ENCODE data around the gene TBXAS1. TPM values are rescaled to one million over a fixed set of nuclear protein-coding genes. Genes with fewer than 3 reads are reported as not detected.

TBXAS1 gene
- total and polyA plus RNA-seq, 4 donors = 5.5 to 24.5 (median 16.9) TPM

- 88 to 92% methylated on average over 7 of the region's 7 CpGs for WGBS, 2 donors
- DNase-seq = no peak
- Histone ChIP-seq H3K9me3 (ENCODE audit: control insufficient read depth, low read length) (no peaks in the 10 kb centered on the region), H3K4me1 (ENCODE audit: control insufficient read depth in 1 of 2, insufficient read depth in 2 of 2, low read length in 2 of 2) (no peaks in the 10 kb centered on the region), H3K27me3 (ENCODE audit: control insufficient read depth in 1 of 2, insufficient read depth in 2 of 2, low read length in 1 of 2) (no peaks in the 10 kb centered on the region), H3K4me3 (ENCODE audit: low read length in 2 of 2) (no peak overlapping the region), H3K27ac (ENCODE audit: low read depth in 1 of 2, low read length in 2 of 2) (no peak overlapping the region), H3K36me3 (ENCODE audit: control insufficient read depth in 1 of 2, insufficient read depth in 2 of 2, low read length in 1 of 2) (no peaks in the 10 kb centered on the region)
- intact Hi-C loops (cut with DNase I) = no loop called here
- no peak for ATAC-seq (ENCODE audit: low FRiP score)
These were observed 41.3 kb downstream of the TBXAS1 start for GRCh38 chr7:139870380-139870779.

GRCh38 chr7:139871331-139871730 is 42.3 kb downstream of the TBXAS1 start:
- Histone ChIP-seq H3K36me3 (ENCODE audit: control insufficient read depth in 1 of 2, insufficient read depth in 2 of 2, low read length in 1 of 2) (no peaks in the 10 kb centered on the region), H3K9me3 (ENCODE audit: control insufficient read depth, low read length) (no peaks in the 10 kb centered on the region), H3K4me1 (ENCODE audit: control insufficient read depth in 1 of 2, insufficient read depth in 2 of 2, low read length in 2 of 2) (no peaks in the 10 kb centered on the region), H3K4me3 (ENCODE audit: low read length in 2 of 2) (no peak overlapping the region), H3K27ac (ENCODE audit: low read depth in 1 of 2, low read length in 2 of 2) (peak overlapping the region in 1 of 2 donors; percentile 37), H3K27me3 (ENCODE audit: control insufficient read depth in 1 of 2, insufficient read depth in 2 of 2, low read length in 1 of 2) (no peaks in the 10 kb centered on the region)
- 13 to 14% methylated on average over 8 of the region's 8 CpGs for WGBS, 2 donors
- DNase-seq (no peak), ATAC-seq (ENCODE audit: low FRiP score) (no peak)
- intact Hi-C loops (cut with DNase I) = no loop called here

- no peaks in the 10 kb centered on the region for H3K9me3 ChIP-seq (ENCODE audit: control insufficient read depth, low read length)
- no peak overlapping the region for H3K27ac ChIP-seq (ENCODE audit: low read depth in 1 of 2, low read length in 2 of 2)
- ATAC-seq (ENCODE audit: low FRiP score) (no peak), DNase-seq (no peak)
- 16 to 28% methylated on average over 2 of the region's 2 CpGs for WGBS, 2 donors
- H3K27me3 ChIP-seq (ENCODE audit: control insufficient read depth in 1 of 2, insufficient read depth in 2 of 2, low read length in 1 of 2) = no peaks in the 10 kb centered on the region
- H3K4me3 ChIP-seq (ENCODE audit: low read length in 2 of 2) = no peak overlapping the region
- no peaks in the 10 kb centered on the region for H3K36me3 ChIP-seq (ENCODE audit: control insufficient read depth in 1 of 2, insufficient read depth in 2 of 2, low read length in 1 of 2)
- no peaks in the 10 kb centered on the region for H3K4me1 ChIP-seq (ENCODE audit: control insufficient read depth in 1 of 2, insufficient read depth in 2 of 2, low read length in 2 of 2)
- intact Hi-C loops (cut with DNase I) = no loop called here
These were observed 42.8 kb downstream of the TBXAS1 start for GRCh38 chr7:139871820-139872219.

GRCh38 chr7:139873593-139874301 is 44.7 kb downstream of the TBXAS1 start:
- no peak for ATAC-seq (ENCODE audit: low FRiP score)
- intact Hi-C loops (cut with DNase I) = no loop called here
- Histone ChIP-seq H3K4me1 (ENCODE audit: control insufficient read depth in 1 of 2, insufficient read depth in 2 of 2, low read length in 2 of 2) (no peaks in the 10 kb centered on the region), H3K27me3 (ENCODE audit: control insufficient read depth in 1 of 2, insufficient read depth in 2 of 2, low read length in 1 of 2) (no peaks in the 10 kb centered on the region), H3K4me3 (ENCODE audit: low read length in 2 of 2) (no peak overlapping the region), H3K9me3 (ENCODE audit: control insufficient read depth, low read length) (no peaks in the 10 kb centered on the region), H3K36me3 (ENCODE audit: control insufficient read depth in 1 of 2, insufficient read depth in 2 of 2, low read length in 1 of 2) (no peaks in the 10 kb centered on the region), H3K27ac (ENCODE audit: low read depth in 1 of 2, low read length in 2 of 2) (no peak overlapping the region)
- 46 to 53% methylated on average over 8 of the region's 8 CpGs for WGBS, 2 donors
- DNase-seq = no peak

- intact Hi-C loops (cut with DNase I) = no loop called here
- WGBS, 2 donors = 36 to 60% methylated on average over 9 of the region's 9 CpGs
These were observed 45.2 kb downstream of the TBXAS1 start for GRCh38 chr7:139874302-139874629.

GRCh38 chr7:139875821-139876241 is 46.8 kb downstream of the TBXAS1 start:
- Histone ChIP-seq H3K27me3 (ENCODE audit: control insufficient read depth in 1 of 2, insufficient read depth in 2 of 2, low read length in 1 of 2) (no peaks in the 10 kb centered on the region), H3K27ac (ENCODE audit: low read depth in 1 of 2, low read length in 2 of 2) (no peak overlapping the region), H3K36me3 (ENCODE audit: control insufficient read depth in 1 of 2, insufficient read depth in 2 of 2, low read length in 1 of 2) (no peaks in the 10 kb centered on the region), H3K4me3 (ENCODE audit: low read length in 2 of 2) (no peak overlapping the region), H3K9me3 (ENCODE audit: control insufficient read depth, low read length) (no peaks in the 10 kb centered on the region), H3K4me1 (ENCODE audit: control insufficient read depth in 1 of 2, insufficient read depth in 2 of 2, low read length in 2 of 2) (no peaks in the 10 kb centered on the region)
- DNase-seq = no peak
- intact Hi-C loops (cut with DNase I) = no loop called here
- ATAC-seq (ENCODE audit: low FRiP score) = no peak
- 47 to 56% methylated on average over 7 of the region's 7 CpGs for WGBS, 2 donors

More at GRCh38 chr7:139874302-139874629, 45.2 kb downstream of the TBXAS1 start:
- ATAC-seq (ENCODE audit: low FRiP score) (no peak), DNase-seq (no peak)
- Histone ChIP-seq H3K4me3 (ENCODE audit: low read length in 2 of 2) (no peak overlapping the region), H3K4me1 (ENCODE audit: control insufficient read depth in 1 of 2, insufficient read depth in 2 of 2, low read length in 2 of 2) (no peaks in the 10 kb centered on the region), H3K9me3 (ENCODE audit: control insufficient read depth, low read length) (no peaks in the 10 kb centered on the region), H3K27me3 (ENCODE audit: control insufficient read depth in 1 of 2, insufficient read depth in 2 of 2, low read length in 1 of 2) (no peaks in the 10 kb centered on the region), H3K36me3 (ENCODE audit: control insufficient read depth in 1 of 2, insufficient read depth in 2 of 2, low read length in 1 of 2) (no peaks in the 10 kb centered on the region), H3K27ac (ENCODE audit: low read depth in 1 of 2, low read length in 2 of 2) (no peak overlapping the region)

- H3K4me3 ChIP-seq (ENCODE audit: low read length in 2 of 2) = no peak overlapping the region
- H3K36me3 ChIP-seq (ENCODE audit: control insufficient read depth in 1 of 2, insufficient read depth in 2 of 2, low read length in 1 of 2) = no peaks in the 10 kb centered on the region
- no peak for DNase-seq
- no peak overlapping the region for H3K27ac ChIP-seq (ENCODE audit: low read depth in 1 of 2, low read length in 2 of 2)
- no peaks in the 10 kb centered on the region for H3K27me3 ChIP-seq (ENCODE audit: control insufficient read depth in 1 of 2, insufficient read depth in 2 of 2, low read length in 1 of 2)
- no peaks in the 10 kb centered on the region for H3K4me1 ChIP-seq (ENCODE audit: control insufficient read depth in 1 of 2, insufficient read depth in 2 of 2, low read length in 2 of 2)
- WGBS, 2 donors = 95 to 96% methylated on average over 8 of the region's 8 CpGs
- no peaks in the 10 kb centered on the region for H3K9me3 ChIP-seq (ENCODE audit: control insufficient read depth, low read length)
- intact Hi-C loops (cut with DNase I) = no loop called here
- no peak for ATAC-seq (ENCODE audit: low FRiP score)
These were observed 47.7 kb downstream of the TBXAS1 start for GRCh38 chr7:139876622-139877283.

GRCh38 chr7:139883814-139884213 is 54.8 kb downstream of the TBXAS1 start:
- 92 to 96% methylated on average over 3 of the region's 3 CpGs for WGBS, 2 donors

GRCh38 chr7:139884441-139884840 is 55.4 kb downstream of the TBXAS1 start:
- H3K36me3 ChIP-seq (ENCODE audit: control insufficient read depth in 1 of 2, insufficient read depth in 2 of 2, low read length in 1 of 2) = no peaks in the 10 kb centered on the region
- DNase-seq (no peak), ATAC-seq (ENCODE audit: low FRiP score) (no peak)
- 89 to 93% methylated on average over 7 of the region's 7 CpGs for WGBS, 2 donors
- no peak overlapping the region for H3K4me3 ChIP-seq (ENCODE audit: low read length in 2 of 2)
- intact Hi-C loops (cut with DNase I) = no loop called here
- no peaks in the 10 kb centered on the region for H3K9me3 ChIP-seq (ENCODE audit: control insufficient read depth, low read length)
- H3K4me1 ChIP-seq (ENCODE audit: control insufficient read depth in 1 of 2, insufficient read depth in 2 of 2, low read length in 2 of 2) = no peaks in the 10 kb centered on the region
- no peak overlapping the region for H3K27ac ChIP-seq (ENCODE audit: low read depth in 1 of 2, low read length in 2 of 2)
- no peaks in the 10 kb centered on the region for H3K27me3 ChIP-seq (ENCODE audit: control insufficient read depth in 1 of 2, insufficient read depth in 2 of 2, low read length in 1 of 2)

More at GRCh38 chr7:139883814-139884213, 54.8 kb downstream of the TBXAS1 start:
- no peaks in the 10 kb centered on the region for H3K4me1 ChIP-seq (ENCODE audit: control insufficient read depth in 1 of 2, insufficient read depth in 2 of 2, low read length in 2 of 2)
- ATAC-seq (ENCODE audit: low FRiP score) = no peak
- no peak for DNase-seq
- no peaks in the 10 kb centered on the region for H3K27me3 ChIP-seq (ENCODE audit: control insufficient read depth in 1 of 2, insufficient read depth in 2 of 2, low read length in 1 of 2)
- intact Hi-C loops (cut with DNase I) = no loop called here
- no peak overlapping the region for H3K4me3 ChIP-seq (ENCODE audit: low read length in 2 of 2)
- H3K36me3 ChIP-seq (ENCODE audit: control insufficient read depth in 1 of 2, insufficient read depth in 2 of 2, low read length in 1 of 2) = no peaks in the 10 kb centered on the region
- H3K9me3 ChIP-seq (ENCODE audit: control insufficient read depth, low read length) = no peaks in the 10 kb centered on the region
- H3K27ac ChIP-seq (ENCODE audit: low read depth in 1 of 2, low read length in 2 of 2) = no peak overlapping the region
